HEK293 (cell line): ENCODE data around the gene RDH12.

Experiments used
- CTCF ChIA-PET: fragments of 350-600 bp; formaldehyde crosslinking; extraction: SDS; loops from one replicate; lab custom pipeline; 2021; ENCODE audit warnings: antibody characterized with exemption; lab: Yijun Ruan, JAX
- POLR2A ChIA-PET: fragments of 300-600 bp; formaldehyde crosslinking; extraction: SDS; loops from one replicate; lab custom pipeline; 2020; ENCODE audit warnings: antibody characterized with exemption, inconsistent platforms; lab: Yijun Ruan, JAX
- H3K27ac ChIP-seq: fragments of 200-500 bp; sonication (Bioruptor generic); 2 replicates; pipeline ENCODE4 v1.5.1; 2014; ENCODE audit warnings: low read depth, low read length, control low read depth, inconsistent platforms; ENCODE audit errors: extremely low read depth
- H3K36me3 ChIP-seq, 2 experiments: fragments of 200-500 bp in 1 of 2; sonication (Bioruptor generic) in 1 of 2; 1 replicate in 1 of 2; 2 replicates in 1 of 2; pipeline ENCODE4 v1.5.1; 2014 to 2017; ENCODE audit warnings: inconsistent platforms in 2 of 2, low read length in 2 of 2; ENCODE audit not compliant: control insufficient read depth in 2 of 2, insufficient read depth in 1 of 2
- H3K4me1 ChIP-seq: fragments of 200-500 bp; sonication (Bioruptor generic); 2 replicates; pipeline ENCODE4 v1.5.1; 2014; ENCODE audit warnings: mild to moderate bottlenecking, low read length, inconsistent platforms; ENCODE audit not compliant: control insufficient read depth, insufficient read depth
- H3K4me3 ChIP-seq: 2 replicates; pipeline ENCODE4 v1.5.1; 2011; ENCODE audit warnings: low read depth, mild to moderate bottlenecking, control low read depth, low read length, moderate library complexity
- H3K9me3 ChIP-seq: fragments of 200-500 bp; sonication (Bioruptor generic); 2 replicates; pipeline ENCODE4 v1.5.1; 2014; ENCODE audit warnings: low read depth, low read length, inconsistent platforms; ENCODE audit not compliant: control insufficient read depth, insufficient read depth
- HOXC10 ChIP-seq: sonication (generic); formaldehyde crosslinking; IDR thresholded peaks from 2 replicates; pipeline ENCODE4 v1.8.1; 2023; ENCODE audit warnings: mild to moderate bottlenecking, missing genetic modification reagents
- ZBTB10 ChIP-seq: fragments of 450-650 bp; formaldehyde crosslinking; IDR thresholded peaks from 2 replicates; pipeline ENCODE4 v1.5.1; 2016; ENCODE audit warnings: missing biosample characterization, missing genetic modification characterization
- ZNF157 ChIP-seq: fragments of 450-650 bp; formaldehyde crosslinking; IDR thresholded peaks from 2 replicates; pipeline ENCODE4 v1.5.1; 2016; ENCODE audit warnings: missing biosample characterization, missing genetic modification characterization
- ZNF221 ChIP-seq: fragments of 450-650 bp; formaldehyde crosslinking; IDR thresholded peaks from 2 replicates; pipeline ENCODE4 v1.5.1; 2017; ENCODE audit warnings: missing biosample characterization, missing genetic modification characterization, borderline replicate concordance
- ZNF24 ChIP-seq: fragments of 450-650 bp; formaldehyde crosslinking; IDR thresholded peaks from 2 replicates; pipeline ENCODE4 v1.5.1; 2016; ENCODE audit warnings: missing biosample characterization, missing genetic modification characterization
- ZNF324 ChIP-seq: fragments of 450-650 bp; formaldehyde crosslinking; IDR thresholded peaks from 2 replicates; pipeline ENCODE4 v1.5.1; 2016; ENCODE audit warnings: missing biosample characterization, missing genetic modification characterization
- ZNF366 ChIP-seq: fragments of 450-650 bp; formaldehyde crosslinking; conservative IDR thresholded peaks from 2 replicates; pipeline ENCODE4 v1.5.1; 2016; ENCODE audit warnings: missing biosample characterization, missing genetic modification characterization
- ZNF654 ChIP-seq: fragments of 450-650 bp; formaldehyde crosslinking; IDR thresholded peaks from 2 replicates; pipeline ENCODE4 v1.5.1; 2016; ENCODE audit warnings: low read depth, missing biosample characterization, missing genetic modification characterization
- ZNF664 ChIP-seq: fragments of 450-650 bp; formaldehyde crosslinking; IDR thresholded peaks from 2 replicates; pipeline ENCODE4 v1.5.1; 2016; ENCODE audit warnings: missing biosample characterization, missing genetic modification characterization
- ZNF76 ChIP-seq: fragments of 450-650 bp; formaldehyde crosslinking; IDR thresholded peaks from 2 replicates; pipeline ENCODE4; 2016; ENCODE audit warnings: low read depth, missing biosample characterization, missing genetic modification characterization, borderline replicate concordance
- ZSCAN30 ChIP-seq: fragments of 450-650 bp; IDR thresholded peaks from 2 replicates; pipeline ENCODE4 v1.5.1; 2018; ENCODE audit warnings: missing biosample characterization, mild to moderate bottlenecking, missing genetic modification characterization, moderate library complexity
- TF ChIP-seq, protein P1 (sequence below): IDR thresholded peaks from 2 replicates; pipeline ENCODE4 v1.6.1; 2011; ENCODE audit warnings: mild to moderate bottlenecking, low read depth, low read length, borderline replicate concordance
- TF ChIP-seq, protein P2 (sequence below): fragments of 450-650 bp; formaldehyde crosslinking; IDR thresholded peaks from 2 replicates; pipeline ENCODE4 v1.5.1; 2016; ENCODE audit warnings: missing biosample characterization, missing genetic modification characterization
- TF ChIP-seq, protein P3 (sequence below): fragments of 450-650 bp; formaldehyde crosslinking; IDR thresholded peaks from 2 replicates; pipeline ENCODE4 v1.5.1; 2016; ENCODE audit warnings: missing biosample characterization, missing genetic modification characterization

RDH12 gene

DNA sequence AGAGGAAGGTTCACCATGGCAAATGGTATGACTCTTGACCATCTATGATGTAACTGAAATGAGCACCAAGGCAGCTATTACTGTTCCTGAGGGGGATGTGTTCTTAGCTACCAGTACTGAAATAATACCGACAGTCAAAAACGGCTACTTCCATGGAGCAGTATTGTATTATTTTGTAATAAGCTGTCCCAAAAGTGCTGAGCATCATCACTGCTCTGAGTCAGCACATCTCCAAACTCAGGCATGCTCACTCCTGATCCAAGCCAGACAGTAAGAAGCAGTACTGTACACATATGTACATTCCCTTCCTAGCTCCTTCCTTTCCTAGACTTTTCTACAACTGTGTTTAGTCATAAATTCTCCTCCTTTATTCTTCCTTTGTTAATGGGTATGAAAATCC lies 35.8 kb upstream of the RDH12 start:
- ChIA-PET CTCF (interaction anchor here (0.8 to 4.1 kb wide), 12 partner anchors 10 to 1307 kb away, joined by 3 to 33 read pairs (median 5); partner anchors contain the start of gene ARG2), POLR2A (interaction anchor here (1.0 kb wide), 1 partner anchor 30 kb away, joined by 4 read pairs; the partner anchor contains the start of gene RDH11)
- TF ChIP-seq, protein P1, sequence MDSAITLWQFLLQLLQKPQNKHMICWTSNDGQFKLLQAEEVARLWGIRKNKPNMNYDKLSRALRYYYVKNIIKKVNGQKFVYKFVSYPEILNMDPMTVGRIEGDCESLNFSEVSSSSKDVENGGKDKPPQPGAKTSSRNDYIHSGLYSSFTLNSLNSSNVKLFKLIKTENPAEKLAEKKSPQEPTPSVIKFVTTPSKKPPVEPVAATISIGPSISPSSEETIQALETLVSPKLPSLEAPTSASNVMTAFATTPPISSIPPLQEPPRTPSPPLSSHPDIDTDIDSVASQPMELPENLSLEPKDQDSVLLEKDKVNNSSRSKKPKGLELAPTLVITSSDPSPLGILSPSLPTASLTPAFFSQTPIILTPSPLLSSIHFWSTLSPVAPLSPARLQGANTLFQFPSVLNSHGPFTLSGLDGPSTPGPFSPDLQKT: no peak
- TF ChIP-seq ZNF366 (tag by site-specific recombination): no peak
- TF ChIP-seq ZBTB10 (tag by site-specific recombination): no peak
- TF ChIP-seq ZNF221 (tag by site-specific recombination): no peak
- TF ChIP-seq, protein P2, sequence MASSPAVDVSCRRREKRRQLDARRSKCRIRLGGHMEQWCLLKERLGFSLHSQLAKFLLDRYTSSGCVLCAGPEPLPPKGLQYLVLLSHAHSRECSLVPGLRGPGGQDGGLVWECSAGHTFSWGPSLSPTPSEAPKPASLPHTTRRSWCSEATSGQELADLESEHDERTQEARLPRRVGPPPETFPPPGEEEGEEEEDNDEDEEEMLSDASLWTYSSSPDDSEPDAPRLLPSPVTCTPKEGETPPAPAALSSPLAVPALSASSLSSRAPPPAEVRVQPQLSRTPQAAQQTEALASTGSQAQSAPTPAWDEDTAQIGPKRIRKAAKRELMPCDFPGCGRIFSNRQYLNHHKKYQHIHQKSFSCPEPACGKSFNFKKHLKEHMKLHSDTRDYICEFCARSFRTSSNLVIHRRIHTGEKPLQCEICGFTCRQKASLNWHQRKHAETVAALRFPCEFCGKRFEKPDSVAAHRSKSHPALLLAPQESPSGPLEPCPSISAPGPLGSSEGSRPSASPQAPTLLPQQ (tag by site-specific recombination): no peak
- no peak for TF ChIP-seq ZNF24 (tag by site-specific recombination)
- no peak for TF ChIP-seq HOXC10
- TF ChIP-seq ZNF664 (tag by site-specific recombination): no peak
- TF ChIP-seq ZNF157 (tag by site-specific recombination): no peak
- Histone ChIP-seq H3K4me1 (peaks cover 5% of the 10 kb centered on the region; the same call in 1 of the 2 replicates), H3K36me3 (peaks cover 3 to 10% of the 10 kb centered on the region in 2 experiments; a peak in 2 of 3 replicates), H3K27ac (no peak overlapping the region), H3K9me3 (no peaks in the 10 kb centered on the region), H3K4me3 (no peak overlapping the region)

DNA sequence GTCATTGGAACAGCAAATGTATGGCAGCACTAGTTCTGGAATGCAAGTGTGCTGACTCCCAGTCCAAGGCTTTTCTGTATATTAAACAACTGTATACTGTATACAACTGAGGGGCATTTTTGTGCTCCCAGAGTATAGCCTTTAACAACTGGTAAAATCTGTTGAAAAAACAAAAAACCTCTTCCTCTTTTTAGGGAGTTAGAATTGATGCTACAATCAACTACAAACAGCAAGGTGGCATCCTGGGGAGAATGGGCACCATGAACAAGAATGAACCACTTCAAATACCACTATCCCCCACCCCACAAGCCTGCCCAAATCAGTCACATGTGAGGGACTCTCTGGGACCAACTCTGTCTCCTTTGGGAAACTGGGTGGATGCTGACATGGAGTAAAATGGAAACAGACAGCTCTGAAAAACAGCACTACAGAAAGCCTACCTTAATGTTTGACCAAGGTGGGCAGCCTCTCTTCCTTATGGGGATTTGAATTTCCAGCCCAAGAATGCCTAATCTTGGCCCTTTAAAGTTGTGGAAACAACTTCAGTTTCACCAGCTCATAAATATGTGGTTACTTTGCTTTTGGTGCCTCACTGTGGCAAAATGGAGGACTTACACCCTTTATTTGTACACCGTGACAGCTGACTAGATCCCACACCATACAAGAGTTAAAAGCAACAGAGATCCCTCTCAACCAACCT lies 34.8 kb upstream of the RDH12 start:
- peak; percentile 81 for TF ChIP-seq ZNF654 (tag by site-specific recombination)
- TF ChIP-seq ZSCAN30: 0 out of 2 replicates have a peak, but pooled peaks have one; percentile 18
- no peak for TF ChIP-seq ZNF76 (tag by site-specific recombination)
- TF ChIP-seq ZNF324: no peak
- TF ChIP-seq, protein P3, sequence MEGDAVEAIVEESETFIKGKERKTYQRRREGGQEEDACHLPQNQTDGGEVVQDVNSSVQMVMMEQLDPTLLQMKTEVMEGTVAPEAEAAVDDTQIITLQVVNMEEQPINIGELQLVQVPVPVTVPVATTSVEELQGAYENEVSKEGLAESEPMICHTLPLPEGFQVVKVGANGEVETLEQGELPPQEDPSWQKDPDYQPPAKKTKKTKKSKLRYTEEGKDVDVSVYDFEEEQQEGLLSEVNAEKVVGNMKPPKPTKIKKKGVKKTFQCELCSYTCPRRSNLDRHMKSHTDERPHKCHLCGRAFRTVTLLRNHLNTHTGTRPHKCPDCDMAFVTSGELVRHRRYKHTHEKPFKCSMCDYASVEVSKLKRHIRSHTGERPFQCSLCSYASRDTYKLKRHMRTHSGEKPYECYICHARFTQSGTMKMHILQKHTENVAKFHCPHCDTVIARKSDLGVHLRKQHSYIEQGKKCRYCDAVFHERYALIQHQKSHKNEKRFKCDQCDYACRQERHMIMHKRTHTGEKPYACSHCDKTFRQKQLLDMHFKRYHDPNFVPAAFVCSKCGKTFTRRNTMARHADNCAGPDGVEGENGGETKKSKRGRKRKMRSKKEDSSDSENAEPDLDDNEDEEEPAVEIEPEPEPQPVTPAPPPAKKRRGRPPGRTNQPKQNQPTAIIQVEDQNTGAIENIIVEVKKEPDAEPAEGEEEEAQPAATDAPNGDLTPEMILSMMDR (tag by site-specific recombination): peak; percentile 11; the same call in 1 of the 2 replicates
- H3K36me3 ChIP-seq: peaks cover 3 to 5% of the 10 kb centered on the region in 2 experiments; a peak in 2 of 3 replicates
- no peak overlapping the region for H3K4me3 ChIP-seq
- POLR2A ChIA-PET: interaction anchor here (0.7 to 1.0 kb wide), 3 partner anchors 48 to 240 kb away, joined by 3 to 4 read pairs (median 3); no protein-coding TSS in a partner anchor
- no peak overlapping the region for H3K27ac ChIP-seq
- peaks cover 5% of the 10 kb centered on the region; the same call in 1 of the 2 replicates for H3K4me1 ChIP-seq
- CTCF ChIA-PET: interaction anchor here (0.6 to 4.1 kb wide), 18 partner anchors 9 to 1308 kb away, joined by 3 to 33 read pairs (median 6); partner anchors contain the start of genes ARG2, PIGH, RDH11 and RDH12
- H3K9me3 ChIP-seq: no peaks in the 10 kb centered on the region
